GM18519 (cell line): Measurements from ENCODE around the gene FADS6.

Experiments used
- ATAC-seq: cut with Tn5 transposase; IDR thresholded peaks from one replicate; pipeline ENCODE4 v1.9.1; 2021; ENCODE audit warnings: mild to moderate bottlenecking, moderate library complexity; ENCODE audit not compliant: unreplicated experiment, low FRiP score

The FADS6 gene

GRCh38 chr17:74857191-74857590 is 36.2 kb downstream of the FADS6 start:
- ATAC-seq = no peak

GRCh38 chr17:74856112-74856511 is 37.3 kb downstream of the FADS6 start:
- ATAC-seq = no peak

DNA sequence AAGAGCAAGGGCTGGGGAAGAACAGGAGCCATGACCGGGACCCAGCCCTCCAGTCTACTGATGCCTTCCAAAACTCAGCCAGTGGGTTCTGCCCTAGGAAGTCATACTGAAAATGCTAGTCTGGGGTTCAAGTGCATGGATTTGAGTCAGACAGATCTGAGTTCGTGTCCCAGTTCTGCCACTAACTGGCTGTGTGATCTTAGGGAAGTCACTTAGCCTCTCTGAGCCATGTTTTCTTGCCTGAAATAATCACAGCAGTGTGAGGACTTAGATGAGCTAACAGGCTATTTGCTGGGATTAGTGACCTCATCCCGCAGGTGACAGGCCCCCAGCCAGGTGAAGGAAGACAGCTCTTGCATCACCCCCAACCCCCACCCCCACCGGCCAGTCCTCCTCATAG is 38.1 kb downstream of the FADS6 start:
- no peak for ATAC-seq

GRCh38 chr17:74854792-74855191 is 38.6 kb downstream of the FADS6 start:
- ATAC-seq = no peak

GRCh38 chr17:74853669-74854068 is 39.8 kb downstream of the FADS6 start:
- no peak for ATAC-seq

DNA sequence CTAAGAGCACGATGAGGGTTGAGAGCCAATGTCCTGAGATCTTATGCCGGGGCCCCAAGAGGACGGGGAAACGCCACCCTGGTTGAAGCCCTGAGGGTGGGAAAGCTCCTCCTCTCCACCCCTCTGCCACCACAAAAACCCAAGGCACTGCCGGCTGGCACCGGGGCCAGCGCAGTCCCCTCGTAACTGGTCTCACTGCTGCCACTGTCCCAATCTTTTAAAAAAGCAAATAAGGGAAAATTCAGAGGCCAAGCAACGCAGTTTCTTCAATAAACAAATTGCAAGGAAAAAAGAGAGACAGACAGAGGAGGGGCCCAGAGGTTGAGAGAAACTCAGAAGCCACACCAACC is 40.4 kb downstream of the FADS6 start:
- ATAC-seq = no peak

- no peak for ATAC-seq
Measured at GRCh38 chr17:74852237-74853047, 41.0 kb downstream of the FADS6 start.

GRCh38 chr17:74851612-74852236 is 41.7 kb downstream of the FADS6 start:
- ATAC-seq = no peak

GRCh38 chr17:74850914-74851313 is 42.5 kb downstream of the FADS6 start:
- no peak for ATAC-seq

DNA sequence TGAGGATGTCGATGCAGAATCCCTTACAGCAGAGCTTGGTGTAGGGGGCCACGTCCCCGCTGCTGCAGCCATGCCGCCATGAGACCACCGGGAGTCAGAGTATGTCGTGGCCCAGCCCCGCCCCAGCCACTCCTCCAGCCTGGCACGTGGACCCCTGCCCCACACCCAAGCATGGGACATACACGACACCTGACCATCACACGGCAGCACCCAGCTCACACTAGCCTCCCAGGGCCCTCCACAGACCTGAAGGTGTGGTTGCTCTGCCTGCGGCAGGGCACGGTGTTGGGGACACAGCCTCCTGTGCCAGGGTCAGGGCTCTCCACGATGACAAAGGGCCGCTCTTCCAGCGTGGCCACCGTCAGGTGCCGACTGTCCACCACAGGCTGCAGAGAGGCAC is 43.1 kb downstream of the FADS6 start:
- no peak for ATAC-seq

DNA sequence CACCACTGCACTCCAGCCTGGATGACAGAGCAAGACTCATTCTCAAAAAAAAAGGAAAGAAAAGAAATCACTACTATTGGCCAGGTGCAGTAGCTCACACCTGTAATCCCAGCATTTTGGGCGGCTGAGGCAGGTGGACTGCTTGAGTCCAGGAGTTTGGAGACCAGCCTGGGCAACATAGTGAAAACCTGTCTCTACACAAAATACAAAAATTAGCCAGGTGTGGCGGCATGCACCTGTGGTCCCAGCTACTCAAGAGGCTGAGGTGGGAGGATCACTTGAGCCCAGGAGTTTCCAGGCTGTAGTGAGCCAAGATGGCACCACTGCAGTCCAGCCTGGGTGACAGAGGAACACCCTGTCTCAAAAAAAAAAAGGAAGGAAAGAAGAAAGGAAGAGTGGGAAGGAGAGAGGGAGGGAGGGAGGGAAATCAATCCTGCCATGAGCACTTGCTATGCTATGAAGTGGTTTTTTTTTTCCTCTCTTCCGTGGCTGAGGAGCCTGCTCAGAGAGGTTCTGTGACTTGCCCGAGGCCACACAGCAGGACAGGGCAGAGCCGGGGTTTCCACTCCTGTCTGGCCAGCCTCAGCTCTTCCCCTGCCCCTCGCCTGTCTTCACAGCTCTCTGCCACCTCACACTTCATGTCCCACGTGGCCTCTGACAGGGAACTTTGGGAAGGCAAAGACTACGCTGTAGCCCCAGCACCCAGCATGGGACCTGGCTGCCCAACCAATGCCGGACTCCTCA is 44.6 kb downstream of the FADS6 start:
- ATAC-seq = no peak

DNA sequence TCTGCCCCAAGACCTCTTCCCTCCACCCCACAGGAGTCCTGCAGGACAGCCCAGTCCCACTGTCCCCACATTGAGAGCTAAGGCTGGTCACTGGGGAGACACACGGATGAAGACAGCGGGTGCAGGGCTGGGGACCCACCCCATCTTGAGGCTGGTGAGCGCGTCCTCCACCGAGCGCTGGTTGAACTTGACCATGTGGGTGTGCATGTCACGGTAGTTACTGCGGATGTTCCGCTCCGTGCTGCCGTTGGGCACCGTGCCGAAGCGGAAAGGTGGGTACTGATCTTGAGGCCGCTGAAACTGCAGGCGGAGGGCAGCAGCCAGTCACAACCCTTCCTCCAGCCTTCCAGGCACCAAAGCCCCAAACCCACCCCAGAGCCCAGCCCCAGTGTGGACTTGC is 46.8 kb downstream of the FADS6 start:
- ATAC-seq = no peak

- no peak for ATAC-seq
Measured at GRCh38 chr17:74843352-74843627, 50.1 kb downstream of the FADS6 start.

- no peak for ATAC-seq
Measured at GRCh38 chr17:74842599-74843351, 50.7 kb downstream of the FADS6 start.

- no peak for ATAC-seq
Measured at GRCh38 chr17:74842146-74842598, 51.3 kb downstream of the FADS6 start.

DNA sequence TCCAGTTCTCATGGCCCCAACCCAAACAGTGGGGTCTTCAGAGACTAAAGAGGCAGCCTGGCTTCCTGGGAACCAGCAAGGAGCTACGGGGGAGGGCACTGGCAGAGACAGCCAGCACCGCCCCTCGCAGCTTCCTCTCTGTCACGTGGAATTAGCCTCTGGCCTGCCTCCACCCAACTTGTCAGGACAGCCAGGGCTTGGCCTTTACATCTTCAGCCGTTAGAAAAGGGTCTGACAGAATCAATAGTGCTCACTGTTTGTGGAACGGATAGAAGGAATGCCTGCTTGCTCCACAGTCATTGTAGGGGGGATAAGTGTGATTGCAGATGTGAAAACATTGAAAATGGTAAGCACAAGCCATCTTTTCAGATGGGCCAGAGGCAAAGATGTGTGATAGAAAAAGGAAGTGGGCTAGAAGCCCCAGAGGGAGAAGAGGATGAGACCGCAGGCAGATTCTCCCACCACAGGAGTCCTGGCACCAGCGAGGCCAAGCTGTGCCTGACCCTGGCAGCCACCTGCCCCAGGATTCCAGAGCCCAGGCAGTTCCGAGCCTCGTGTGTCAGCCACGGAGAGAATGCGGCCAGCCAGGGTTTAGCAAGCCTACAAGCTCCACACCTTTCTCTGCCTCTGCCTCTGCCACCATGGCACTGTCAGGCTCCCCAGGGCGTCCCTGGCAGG is 52.3 kb downstream of the FADS6 start:
- no peak for ATAC-seq

DNA sequence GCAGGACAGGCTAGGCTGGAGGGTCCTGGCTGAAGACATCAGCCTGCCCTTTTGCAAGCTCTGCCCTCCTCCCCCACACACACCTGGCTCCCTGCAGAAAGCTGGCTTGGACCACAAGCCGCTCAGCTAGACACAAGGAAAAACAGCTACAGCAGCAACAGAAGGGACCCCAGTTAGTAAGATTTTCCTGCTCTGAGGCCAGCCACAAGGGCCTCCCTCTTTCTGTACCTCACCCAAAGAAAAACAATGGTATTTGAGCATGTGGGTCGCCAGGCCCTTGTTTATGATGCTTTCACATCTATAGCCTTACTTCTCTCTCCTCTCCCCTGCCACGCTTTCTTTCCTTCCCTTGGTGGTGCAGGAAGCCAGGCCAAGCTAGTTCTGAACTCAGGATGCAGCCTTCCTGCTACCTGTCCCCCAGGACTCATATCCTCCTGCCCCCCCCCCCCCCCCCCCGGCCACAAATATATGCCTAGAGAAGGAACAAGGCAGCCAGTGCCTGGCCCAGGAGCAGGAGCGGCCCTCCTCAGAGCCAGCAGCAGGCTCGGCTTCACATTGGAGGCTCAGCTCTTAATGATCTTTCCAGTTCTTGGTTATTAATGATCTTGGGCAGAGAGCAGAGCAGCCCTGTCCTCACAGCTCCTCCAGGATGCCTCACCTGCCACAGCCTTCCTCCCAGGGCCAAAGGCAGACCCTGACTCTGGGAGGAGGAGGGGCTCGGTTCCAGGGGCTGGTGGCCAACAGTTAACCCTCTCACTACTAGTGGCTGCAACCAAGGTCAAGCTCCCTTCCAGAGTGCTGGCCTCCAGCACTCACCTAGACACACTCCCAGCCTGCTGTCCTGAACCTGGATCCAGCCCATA is 53.2 kb downstream of the FADS6 start:
- no peak for ATAC-seq

GRCh38 chr17:74838274-74838673 is 55.2 kb downstream of the FADS6 start:
- ATAC-seq = no peak

DNA sequence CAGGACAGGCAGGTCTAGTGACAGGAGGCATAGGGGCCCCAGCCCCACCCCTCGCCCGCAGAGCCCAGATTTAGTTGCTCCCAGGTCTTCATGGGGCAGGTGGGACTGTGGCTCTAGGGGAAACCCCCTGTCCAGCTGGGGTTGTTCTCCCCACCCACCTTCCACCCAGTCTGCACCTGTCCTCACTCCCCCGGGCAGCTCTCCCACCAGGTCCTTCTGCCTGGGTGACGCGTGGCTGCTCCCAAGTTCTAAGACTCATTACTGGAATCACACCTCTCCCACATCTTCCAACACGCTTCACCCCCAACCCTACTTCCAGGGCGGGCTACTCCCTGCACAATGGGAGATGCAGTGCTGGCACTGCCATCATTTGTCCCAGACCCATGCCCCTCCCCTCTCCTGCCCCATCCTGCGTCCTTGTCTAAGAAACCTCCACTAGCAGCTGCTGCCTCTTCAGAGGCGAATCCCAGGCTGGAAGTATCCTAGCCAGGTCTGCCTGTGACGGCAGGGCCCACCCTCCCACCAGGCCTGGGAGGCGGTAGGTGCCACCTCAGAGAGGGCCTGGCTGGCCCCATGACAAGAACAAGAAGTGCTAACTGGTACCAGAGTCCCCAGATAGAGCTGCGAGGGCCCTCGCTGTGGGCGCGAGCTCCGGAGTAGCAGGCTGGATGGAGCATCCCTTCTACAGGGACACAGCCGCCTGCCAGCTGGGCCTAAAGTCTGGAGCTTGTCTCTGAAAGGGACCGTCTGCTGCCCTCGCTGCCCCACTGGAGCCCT is 56.6 kb downstream of the FADS6 start:
- ATAC-seq = no peak
